Panc1 (cell line): ENCODE data around the gene RUNX3.

ENCODE experiments used
- POLR2AphosphoS5 ChIP-seq: IDR thresholded peaks from 2 replicates; pipeline ENCODE4 v1.6.1; 2012; ENCODE audit warnings: mild to moderate bottlenecking, low read depth, low read length, moderate library complexity
- TCF7L2 ChIP-seq: IDR thresholded peaks from 2 replicates; pipeline ENCODE4 v1.6.1; 2011; ENCODE audit warnings: mild to moderate bottlenecking, low read depth, low read length, inconsistent platforms
- TF ChIP-seq, protein P1 (sequence below): fragments of 450-650 bp; IDR thresholded peaks from 2 replicates; pipeline ENCODE4 v1.5.1; 2017; ENCODE audit warnings: mild to moderate bottlenecking

DNA sequence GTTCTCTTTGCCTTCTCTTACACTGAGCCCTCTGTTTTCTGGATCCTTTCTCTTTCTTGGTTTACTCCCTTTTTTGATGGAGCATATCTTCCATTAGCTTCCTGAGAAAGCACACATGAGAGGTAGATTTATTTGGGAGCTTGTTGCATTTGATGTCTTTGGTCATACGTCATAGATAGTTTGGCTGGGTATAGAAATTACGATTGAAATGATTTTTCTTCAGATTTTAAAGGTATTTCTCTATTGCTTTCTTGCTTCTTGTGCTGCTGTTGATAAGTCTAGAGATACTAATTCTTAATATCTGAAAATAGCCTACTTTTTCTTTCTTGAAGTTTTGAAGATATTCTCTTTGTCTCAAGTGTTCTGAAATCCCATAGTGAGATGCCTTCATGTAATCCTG lies 45.3 kb upstream of the RUNX3 start:
- TF ChIP-seq, protein P1, sequence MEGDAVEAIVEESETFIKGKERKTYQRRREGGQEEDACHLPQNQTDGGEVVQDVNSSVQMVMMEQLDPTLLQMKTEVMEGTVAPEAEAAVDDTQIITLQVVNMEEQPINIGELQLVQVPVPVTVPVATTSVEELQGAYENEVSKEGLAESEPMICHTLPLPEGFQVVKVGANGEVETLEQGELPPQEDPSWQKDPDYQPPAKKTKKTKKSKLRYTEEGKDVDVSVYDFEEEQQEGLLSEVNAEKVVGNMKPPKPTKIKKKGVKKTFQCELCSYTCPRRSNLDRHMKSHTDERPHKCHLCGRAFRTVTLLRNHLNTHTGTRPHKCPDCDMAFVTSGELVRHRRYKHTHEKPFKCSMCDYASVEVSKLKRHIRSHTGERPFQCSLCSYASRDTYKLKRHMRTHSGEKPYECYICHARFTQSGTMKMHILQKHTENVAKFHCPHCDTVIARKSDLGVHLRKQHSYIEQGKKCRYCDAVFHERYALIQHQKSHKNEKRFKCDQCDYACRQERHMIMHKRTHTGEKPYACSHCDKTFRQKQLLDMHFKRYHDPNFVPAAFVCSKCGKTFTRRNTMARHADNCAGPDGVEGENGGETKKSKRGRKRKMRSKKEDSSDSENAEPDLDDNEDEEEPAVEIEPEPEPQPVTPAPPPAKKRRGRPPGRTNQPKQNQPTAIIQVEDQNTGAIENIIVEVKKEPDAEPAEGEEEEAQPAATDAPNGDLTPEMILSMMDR = no peak
- no peak for TF ChIP-seq TCF7L2
- no peak for TF ChIP-seq POLR2AphosphoS5
